ENCODE data around the gene TFCP2L1.

TFCP2L1 gene

GRCh38 chr2:121295911-121296650, 11.1 kb upstream of the TFCP2L1 start:
- H4K20me1 ChIP-seq (ENCODE audit: insufficient read depth, low read length), result no peaks in the 10 kb centered on the region
- H3K4me1 ChIP-seq (ENCODE audit: insufficient read depth, low read length, severe bottlenecking), result no peaks in the 10 kb centered on the region
- no peak overlapping the region for H3K27ac ChIP-seq (ENCODE audit: low read depth, low read length, poor library complexity, severe bottlenecking)
- H3F3A ChIP-seq (ENCODE audit: insufficient read depth, low read length), result no peaks in the 10 kb centered on the region
- no peak overlapping the region for H3K4me2 ChIP-seq (ENCODE audit: low read length)
- H3K27me3 ChIP-seq (ENCODE audit: insufficient read depth, low read length), result peaks cover 3% of the 10 kb centered on the region; the same call in 1 of the 2 replicates
- H3K4me3 ChIP-seq (ENCODE audit: low read depth, low read length, poor library complexity, severe bottlenecking), result no peak overlapping the region
- no peaks in the 10 kb centered on the region for H3K9me3 ChIP-seq (ENCODE audit: low read length)
- H3K9me2 ChIP-seq (ENCODE audit: low read depth, low read length), result no peaks in the 10 kb centered on the region
- H3K36me3 ChIP-seq (ENCODE audit: insufficient read depth, low read length), result no peaks in the 10 kb centered on the region
- H3K79me2 ChIP-seq (ENCODE audit: insufficient read depth, low read length), result no peaks in the 10 kb centered on the region
- no peak overlapping the region for H3K9ac ChIP-seq (ENCODE audit: low read length)
- TF ChIP-seq CTCF (IDR thresholded peaks at IDR 0.05; ENCODE audit: low read length) (no peak), EZH2 (IDR thresholded peaks at IDR 0.05; ENCODE audit: borderline replicate concordance, low read length) (no peak)
- no peak overlapping the region for H2AFZ ChIP-seq (ENCODE audit: low read length)

- Histone ChIP-seq H3K27me3 (ENCODE audit: insufficient read depth, low read length) (peaks cover 3% of the 10 kb centered on the region; the same call in 1 of the 2 replicates), H3K4me1 (ENCODE audit: insufficient read depth, low read length, severe bottlenecking) (no peaks in the 10 kb centered on the region), H3K4me3 (ENCODE audit: low read depth, low read length, poor library complexity, severe bottlenecking) (no peak overlapping the region), H3F3A (ENCODE audit: insufficient read depth, low read length) (no peaks in the 10 kb centered on the region), H3K9me3 (ENCODE audit: low read length) (no peaks in the 10 kb centered on the region), H3K9me2 (ENCODE audit: low read depth, low read length) (no peaks in the 10 kb centered on the region), H3K4me2 (ENCODE audit: low read length) (no peak overlapping the region), H3K9ac (ENCODE audit: low read length) (no peak overlapping the region), H4K20me1 (ENCODE audit: insufficient read depth, low read length) (no peaks in the 10 kb centered on the region), H3K36me3 (ENCODE audit: insufficient read depth, low read length) (no peaks in the 10 kb centered on the region), H2AFZ (ENCODE audit: low read length) (no peak overlapping the region), H3K79me2 (ENCODE audit: insufficient read depth, low read length) (no peaks in the 10 kb centered on the region), H3K27ac (ENCODE audit: low read depth, low read length, poor library complexity, severe bottlenecking) (no peak overlapping the region)
- TF ChIP-seq EZH2 (IDR thresholded peaks at IDR 0.05; ENCODE audit: borderline replicate concordance, low read length) (no peak), CTCF (IDR thresholded peaks at IDR 0.05; ENCODE audit: low read length) (no peak)
These were observed 10.2 kb upstream of the TFCP2L1 start for GRCh38 chr2:121294881-121295840.

GRCh38 chr2:121293450-121294325, 8.7 kb upstream of the TFCP2L1 start:
- Histone ChIP-seq H4K20me1 (ENCODE audit: insufficient read depth, low read length) (no peaks in the 10 kb centered on the region), H3K9me3 (ENCODE audit: low read length) (no peaks in the 10 kb centered on the region), H3K27ac (ENCODE audit: low read depth, low read length, poor library complexity, severe bottlenecking) (no peak overlapping the region), H3K4me2 (ENCODE audit: low read length) (no peak overlapping the region), H3K79me2 (ENCODE audit: insufficient read depth, low read length) (no peaks in the 10 kb centered on the region), H3K27me3 (ENCODE audit: insufficient read depth, low read length) (peaks cover 3% of the 10 kb centered on the region; the same call in 1 of the 2 replicates), H3K36me3 (ENCODE audit: insufficient read depth, low read length) (no peaks in the 10 kb centered on the region), H3K4me1 (ENCODE audit: insufficient read depth, low read length, severe bottlenecking) (no peaks in the 10 kb centered on the region), H3K9me2 (ENCODE audit: low read depth, low read length) (no peaks in the 10 kb centered on the region), H3F3A (ENCODE audit: insufficient read depth, low read length) (no peaks in the 10 kb centered on the region), H2AFZ (ENCODE audit: low read length) (no peak overlapping the region), H3K4me3 (ENCODE audit: low read depth, low read length, poor library complexity, severe bottlenecking) (no peak overlapping the region), H3K9ac (ENCODE audit: low read length) (no peak overlapping the region)
- TF ChIP-seq CTCF (IDR thresholded peaks at IDR 0.05; ENCODE audit: low read length), result no peak
- no peak for TF ChIP-seq EZH2 (IDR thresholded peaks at IDR 0.05; ENCODE audit: borderline replicate concordance, low read length)

All from OCI-LY1 (cell line).